ENCODE results near the gene DUS3L.

The DUS3L gene

DNA sequence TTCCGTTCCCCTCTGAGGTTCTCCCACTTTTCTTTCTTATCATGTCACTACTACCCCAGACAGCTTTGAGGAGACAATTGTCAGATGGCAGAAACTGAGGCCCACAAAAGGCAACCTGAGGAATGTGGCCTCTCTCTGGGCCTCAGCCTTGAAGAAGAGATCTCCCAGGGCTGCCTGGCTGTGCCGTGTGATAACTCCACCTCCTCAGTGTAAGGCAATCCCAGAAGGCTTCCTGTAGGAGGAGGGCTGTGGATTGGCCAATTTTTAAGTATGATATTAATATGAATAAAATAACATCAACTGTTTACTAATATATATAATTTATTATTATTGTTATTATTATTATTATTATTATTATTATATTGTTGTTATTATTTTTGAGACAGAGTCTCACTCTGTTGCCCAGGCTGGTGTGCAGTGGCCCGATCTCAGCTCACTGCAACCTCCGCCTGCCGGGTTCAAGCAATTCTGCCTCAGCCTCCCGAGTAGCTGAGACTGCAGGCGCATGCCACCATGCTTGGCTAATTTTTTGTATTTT, 4.5 kb upstream of the DUS3L start:
- H3K4me3 ChIP-seq (ENCODE audit: low read length): no peak overlapping the region
- DNase-seq (ENCODE audit: low read depth): no peak
- TF ChIP-seq, protein P1, sequence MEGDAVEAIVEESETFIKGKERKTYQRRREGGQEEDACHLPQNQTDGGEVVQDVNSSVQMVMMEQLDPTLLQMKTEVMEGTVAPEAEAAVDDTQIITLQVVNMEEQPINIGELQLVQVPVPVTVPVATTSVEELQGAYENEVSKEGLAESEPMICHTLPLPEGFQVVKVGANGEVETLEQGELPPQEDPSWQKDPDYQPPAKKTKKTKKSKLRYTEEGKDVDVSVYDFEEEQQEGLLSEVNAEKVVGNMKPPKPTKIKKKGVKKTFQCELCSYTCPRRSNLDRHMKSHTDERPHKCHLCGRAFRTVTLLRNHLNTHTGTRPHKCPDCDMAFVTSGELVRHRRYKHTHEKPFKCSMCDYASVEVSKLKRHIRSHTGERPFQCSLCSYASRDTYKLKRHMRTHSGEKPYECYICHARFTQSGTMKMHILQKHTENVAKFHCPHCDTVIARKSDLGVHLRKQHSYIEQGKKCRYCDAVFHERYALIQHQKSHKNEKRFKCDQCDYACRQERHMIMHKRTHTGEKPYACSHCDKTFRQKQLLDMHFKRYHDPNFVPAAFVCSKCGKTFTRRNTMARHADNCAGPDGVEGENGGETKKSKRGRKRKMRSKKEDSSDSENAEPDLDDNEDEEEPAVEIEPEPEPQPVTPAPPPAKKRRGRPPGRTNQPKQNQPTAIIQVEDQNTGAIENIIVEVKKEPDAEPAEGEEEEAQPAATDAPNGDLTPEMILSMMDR (conservative IDR thresholded peaks at IDR 0.05; ENCODE audit: low read length): no peak

DNA sequence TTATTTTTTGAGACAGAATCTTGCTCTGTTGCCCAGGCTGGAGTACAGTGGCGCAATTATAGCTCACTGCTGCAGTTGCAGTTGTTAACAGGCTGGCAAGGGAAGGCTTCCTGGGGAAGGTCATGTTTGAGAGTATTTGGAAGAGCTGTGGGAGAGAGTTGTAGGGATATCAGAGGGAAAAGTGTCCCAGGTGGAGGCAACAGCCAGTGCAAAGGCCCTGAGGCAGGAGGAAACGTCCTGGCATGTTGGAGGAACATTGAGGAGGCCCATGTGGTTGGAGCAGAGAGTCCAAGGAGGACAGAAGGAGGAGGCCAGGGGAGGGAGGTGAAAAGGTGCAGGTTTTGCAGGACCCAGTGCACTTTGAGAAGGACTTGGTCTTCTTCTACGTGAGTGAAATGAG, 2.2 kb upstream of the DUS3L start:
- DNase-seq (ENCODE audit: low read depth): no peak
- TF ChIP-seq, protein P1 (conservative IDR thresholded peaks at IDR 0.05; ENCODE audit: low read length): no peak
- H3K4me3 ChIP-seq (ENCODE audit: low read length): no peak overlapping the region

DNA sequence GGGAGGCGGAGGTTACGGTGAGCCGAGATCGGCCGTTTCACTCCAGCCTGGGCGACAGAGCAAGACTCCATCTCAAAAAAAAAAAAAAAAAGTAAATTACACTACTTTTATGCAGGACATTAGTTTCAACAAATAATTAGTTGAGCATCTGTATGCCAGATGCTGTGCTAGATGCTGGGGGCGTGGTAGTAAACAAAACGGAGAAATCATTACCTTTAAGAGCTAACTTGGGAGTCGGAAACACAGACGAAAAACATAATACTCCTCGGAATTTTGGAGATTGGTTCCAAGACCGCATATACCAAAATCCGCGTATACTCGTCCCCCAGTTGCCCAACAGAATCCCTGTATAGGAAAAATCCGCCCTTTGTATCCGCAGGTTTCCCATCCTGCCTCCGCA, 1.3 kb upstream of the DUS3L start:
- no peak overlapping the region for H3K4me3 ChIP-seq (ENCODE audit: low read length)
- TF ChIP-seq, protein P1 (conservative IDR thresholded peaks at IDR 0.05; ENCODE audit: low read length): no peak
- peak; percentile 38 for DNase-seq (ENCODE audit: low read depth)

DNA sequence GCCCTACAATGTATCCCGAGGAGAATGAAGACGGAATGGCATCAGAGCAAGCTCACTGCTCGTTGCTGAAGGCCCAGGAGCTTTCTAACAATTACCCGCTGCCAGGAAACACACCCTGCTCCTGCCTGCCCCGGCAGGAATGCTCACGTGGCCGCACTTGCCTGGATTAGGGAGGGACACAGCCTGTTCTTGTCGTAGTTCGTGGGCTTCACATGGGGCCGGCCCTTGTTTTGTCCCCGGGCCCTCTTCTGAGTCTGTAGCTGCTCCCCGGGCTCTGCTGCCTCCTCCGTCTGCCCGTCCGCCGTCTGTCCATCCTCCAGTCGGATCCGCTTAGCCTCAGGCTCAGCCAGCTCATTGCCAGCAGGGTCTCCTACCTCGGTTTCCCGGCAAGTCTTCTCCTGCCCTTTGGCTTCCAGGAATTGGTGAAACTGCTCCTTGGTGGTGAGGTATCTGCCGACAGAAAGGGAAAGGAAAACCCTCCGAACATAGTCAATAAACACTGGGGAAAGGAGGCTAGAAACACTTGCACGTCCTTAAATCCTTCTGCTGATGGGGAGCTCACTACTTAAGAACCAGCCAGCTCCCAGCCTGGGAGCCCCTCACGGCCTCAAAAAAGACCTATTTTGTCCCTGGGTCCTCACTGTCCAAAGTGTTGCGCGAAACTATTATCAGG, 941 bp downstream of the DUS3L start:
- TF ChIP-seq, protein P1 (conservative IDR thresholded peaks at IDR 0.05; ENCODE audit: low read length): no peak
- no peak for DNase-seq (ENCODE audit: low read depth)
- peak overlapping the region; percentile 100 for H3K4me3 ChIP-seq (ENCODE audit: low read length)

- H3K4me3 ChIP-seq (ENCODE audit: low read length): no peak overlapping the region
- no peak for DNase-seq (ENCODE audit: low read depth)
- TF ChIP-seq, protein P1 (conservative IDR thresholded peaks at IDR 0.05; ENCODE audit: low read length): no peak
Measured at GRCh38 chr19:5789351-5789761, 1.6 kb downstream of the DUS3L start.

- TF ChIP-seq, protein P1 (conservative IDR thresholded peaks at IDR 0.05; ENCODE audit: low read length): no peak
- no peak overlapping the region for H3K4me3 ChIP-seq (ENCODE audit: low read length)
- no peak for DNase-seq (ENCODE audit: low read depth)
Measured at GRCh38 chr19:5788422-5788821, 2.5 kb downstream of the DUS3L start.

Data from AG10803 (cell line).